ENCODE measurements around the gene ADRA1B. TPM values are rescaled to one million over a fixed set of nuclear protein-coding genes. Genes with fewer than 3 reads are reported as not detected.
"Not testable (repeated sequence)": the region's sequence is repeated elsewhere in the genome, so short reads cannot be mapped to it uniquely, and the experiment has no call there.

ADRA1B gene
- total RNA-seq, 1 donor from 2014 or later, result 2.5 TPM

DNA sequence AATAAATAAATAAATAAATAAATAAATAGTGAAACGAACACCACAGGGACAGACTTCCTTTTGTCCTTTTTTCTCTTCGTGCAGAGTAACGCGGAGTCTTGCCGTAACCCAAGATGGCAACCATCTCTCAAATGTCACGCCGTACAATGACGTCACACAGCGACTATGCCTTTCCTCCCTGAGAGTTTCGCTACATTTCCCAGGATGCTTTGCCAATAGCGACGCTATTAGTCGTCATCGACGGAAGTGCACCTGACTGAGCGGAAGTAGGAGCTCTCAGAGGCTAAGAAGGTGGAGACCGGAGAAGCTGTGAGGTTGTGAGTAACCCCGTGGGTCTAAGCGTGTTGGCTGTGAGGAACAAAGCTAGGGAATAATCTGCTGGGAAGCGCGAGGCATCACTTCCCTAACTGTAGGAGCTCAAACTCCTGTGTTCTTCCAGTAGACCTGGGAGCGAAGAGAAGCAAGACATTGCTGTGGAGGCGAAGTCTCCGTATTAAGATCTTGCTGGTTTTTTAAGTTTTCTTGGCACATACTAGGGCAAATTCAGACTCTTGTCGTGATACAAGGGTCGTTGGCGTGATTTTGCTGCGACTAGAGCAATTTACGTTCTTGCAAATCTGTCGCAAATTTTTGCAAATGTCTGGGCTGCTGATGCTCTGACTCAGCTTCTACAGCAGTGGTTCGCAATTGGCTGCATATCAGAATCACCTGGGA, 92.8 kb downstream of the ADRA1B start, which contains the start of gene TTC1:
Gene TTC1 (plus strand): TSS at position 263 of the 714 bp plus-strand sequence. CDS start 1,390 bp downstream, outside the sequence.
- Histone ChIP-seq H3K27ac (replicated peaks) (peak within 1 kb of the TSS; percentile 74), H3K4me1 (peaks cover 30% of the 10 kb centered on the region), H3K9me3 (replicated peaks) (no peaks in the 10 kb centered on the region), H3K36me3 (peaks cover 33% of the 10 kb centered on the region), H3K27me3 (ENCODE audit: low read depth) (no peaks in the 10 kb centered on the region), H3K4me3 (peak within 1 kb of the TSS; percentile 73)
- DNase-seq, result peak; percentile 91
- intact Hi-C loops (cut with micrococcal nuclease), result no loop called here
- TF ChIP-seq, protein P1, sequence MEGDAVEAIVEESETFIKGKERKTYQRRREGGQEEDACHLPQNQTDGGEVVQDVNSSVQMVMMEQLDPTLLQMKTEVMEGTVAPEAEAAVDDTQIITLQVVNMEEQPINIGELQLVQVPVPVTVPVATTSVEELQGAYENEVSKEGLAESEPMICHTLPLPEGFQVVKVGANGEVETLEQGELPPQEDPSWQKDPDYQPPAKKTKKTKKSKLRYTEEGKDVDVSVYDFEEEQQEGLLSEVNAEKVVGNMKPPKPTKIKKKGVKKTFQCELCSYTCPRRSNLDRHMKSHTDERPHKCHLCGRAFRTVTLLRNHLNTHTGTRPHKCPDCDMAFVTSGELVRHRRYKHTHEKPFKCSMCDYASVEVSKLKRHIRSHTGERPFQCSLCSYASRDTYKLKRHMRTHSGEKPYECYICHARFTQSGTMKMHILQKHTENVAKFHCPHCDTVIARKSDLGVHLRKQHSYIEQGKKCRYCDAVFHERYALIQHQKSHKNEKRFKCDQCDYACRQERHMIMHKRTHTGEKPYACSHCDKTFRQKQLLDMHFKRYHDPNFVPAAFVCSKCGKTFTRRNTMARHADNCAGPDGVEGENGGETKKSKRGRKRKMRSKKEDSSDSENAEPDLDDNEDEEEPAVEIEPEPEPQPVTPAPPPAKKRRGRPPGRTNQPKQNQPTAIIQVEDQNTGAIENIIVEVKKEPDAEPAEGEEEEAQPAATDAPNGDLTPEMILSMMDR (IDR thresholded peaks at IDR 0.05; ENCODE audit: borderline replicate concordance), result no peak

DNA sequence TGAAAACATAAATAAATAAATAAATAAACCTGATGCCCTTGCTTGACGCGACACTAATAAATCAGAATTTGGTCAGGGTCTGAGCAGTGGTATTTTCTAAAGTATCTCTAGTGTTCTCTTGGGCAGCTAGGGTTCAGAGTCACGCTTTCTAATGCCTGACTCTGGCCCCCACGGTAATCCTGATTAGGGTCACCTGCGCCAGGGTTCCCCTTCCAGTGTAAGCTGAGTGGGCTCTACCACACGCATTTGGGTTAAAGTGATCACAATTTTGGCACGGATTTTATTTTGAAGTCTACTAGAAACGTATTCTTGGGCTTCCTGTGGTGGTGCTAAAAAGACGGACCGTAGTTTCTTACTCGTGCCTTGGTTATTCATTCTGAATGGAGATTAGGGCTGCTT, 93.3 kb downstream of the ADRA1B start:
- peak overlapping the region; percentile 74 for H3K27ac ChIP-seq (replicated peaks)
- peak overlapping the region; percentile 73 for H3K4me3 ChIP-seq
- H3K9me3 ChIP-seq (replicated peaks), result no peaks in the 10 kb centered on the region
- no peaks in the 10 kb centered on the region for H3K27me3 ChIP-seq (ENCODE audit: low read depth)
- no peak for DNase-seq
- intact Hi-C loops (cut with micrococcal nuclease), result no loop called here
- TF ChIP-seq, protein P1 (IDR thresholded peaks at IDR 0.05; ENCODE audit: borderline replicate concordance), result no peak
- H3K36me3 ChIP-seq, result peaks cover 38% of the 10 kb centered on the region
- peaks cover 30% of the 10 kb centered on the region for H3K4me1 ChIP-seq

DNA sequence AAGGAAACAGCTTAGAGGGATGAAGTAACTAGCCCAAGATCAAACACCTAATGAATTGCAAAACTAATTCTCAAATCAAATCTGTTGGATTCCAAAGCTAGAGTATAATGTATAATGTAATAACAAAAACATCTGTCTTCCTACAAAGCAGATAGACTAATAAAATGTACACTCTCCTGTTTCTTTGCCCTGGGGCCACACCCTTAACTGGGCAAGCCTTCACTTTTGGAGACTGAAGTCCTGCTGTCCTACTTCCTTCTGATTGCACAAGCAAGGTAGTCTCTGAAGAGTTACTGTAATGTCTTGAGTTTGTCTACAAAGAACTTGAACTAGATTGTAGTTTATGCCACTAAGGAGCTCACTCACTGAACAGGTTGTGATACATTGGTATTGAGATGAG, 95.2 kb downstream of the ADRA1B start:
- peaks cover 30% of the 10 kb centered on the region for H3K4me1 ChIP-seq
- H3K4me3 ChIP-seq, result no peak overlapping the region
- no peak for DNase-seq
- TF ChIP-seq, protein P1 (IDR thresholded peaks at IDR 0.05; ENCODE audit: borderline replicate concordance), result no peak
- H3K27me3 ChIP-seq (ENCODE audit: low read depth), result no peaks in the 10 kb centered on the region
- intact Hi-C loops (cut with micrococcal nuclease), result no loop called here
- H3K27ac ChIP-seq (replicated peaks), result no peak overlapping the region
- H3K36me3 ChIP-seq, result peaks cover 48% of the 10 kb centered on the region
- no peaks in the 10 kb centered on the region for H3K9me3 ChIP-seq (replicated peaks)

DNA sequence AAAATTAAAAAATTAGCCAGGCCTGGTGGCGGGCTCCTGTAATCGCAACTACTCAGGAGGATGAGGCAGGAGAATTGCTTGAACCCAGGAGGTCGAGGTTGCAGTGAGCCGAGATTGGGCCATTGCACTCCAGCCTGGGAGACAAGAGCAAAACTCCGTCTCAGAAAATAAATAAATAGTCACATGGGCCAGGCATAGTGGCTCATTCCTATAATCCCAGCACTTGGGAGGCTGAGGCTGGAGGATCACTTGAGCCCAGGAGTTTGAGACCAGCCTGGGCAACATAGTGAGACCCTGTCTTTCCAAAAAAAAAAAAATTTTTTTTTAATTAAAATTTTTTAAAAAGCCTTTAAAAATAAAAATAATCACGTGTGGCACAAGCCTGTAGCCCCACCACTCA, 97.9 kb downstream of the ADRA1B start:
- H3K9me3 ChIP-seq (replicated peaks); H3K27ac ChIP-seq (replicated peaks); DNase-seq; H3K4me3 ChIP-seq; intact Hi-C loops (cut with micrococcal nuclease); H3K27me3 ChIP-seq (ENCODE audit: low read depth): not testable (repeated sequence)
- Histone ChIP-seq H3K4me1 (peaks cover 28% of the 10 kb centered on the region), H3K36me3 (peaks cover 60% of the 10 kb centered on the region)

DNA sequence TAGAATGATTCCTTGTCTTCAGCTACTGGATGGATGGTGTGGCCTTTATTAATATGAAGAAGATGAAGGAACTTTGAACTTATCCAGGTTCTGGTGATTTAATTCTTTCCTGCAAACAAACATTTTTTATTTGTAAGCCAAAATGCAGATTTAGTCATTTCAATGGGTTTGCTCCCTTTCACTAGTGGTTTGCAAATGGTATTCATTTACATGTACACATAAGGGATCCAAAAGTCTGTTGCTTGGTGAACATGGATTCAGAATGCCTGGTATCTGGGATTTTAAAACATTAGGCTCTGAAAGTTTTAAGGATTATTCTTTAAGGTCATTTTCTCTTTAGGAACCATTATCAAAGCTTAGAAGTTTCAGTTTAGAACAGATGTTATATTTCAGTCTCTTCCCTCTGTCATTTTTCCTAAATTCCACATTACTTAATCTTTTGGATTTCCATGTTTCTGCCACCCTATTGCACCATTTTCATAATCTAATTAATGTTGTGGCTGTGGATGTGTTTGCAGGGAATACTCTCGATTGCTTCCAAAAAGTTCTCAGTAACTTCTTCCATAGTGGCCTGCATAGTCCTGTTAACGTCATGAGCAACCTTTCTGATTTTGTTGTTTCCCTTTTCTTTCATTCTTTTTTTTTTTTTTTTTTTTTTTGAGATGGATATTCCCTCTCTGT, 102.8 kb downstream of the ADRA1B start:
- H3K9me3 ChIP-seq (replicated peaks), result no peaks in the 10 kb centered on the region
- peaks cover 33% of the 10 kb centered on the region for H3K36me3 ChIP-seq
- DNase-seq, result no peak
- TF ChIP-seq, protein P1 (IDR thresholded peaks at IDR 0.05; ENCODE audit: borderline replicate concordance), result no peak
- intact Hi-C loops (cut with micrococcal nuclease), result no loop called here
- H3K4me3 ChIP-seq, result no peak overlapping the region
- H3K27me3 ChIP-seq (ENCODE audit: low read depth), result no peaks in the 10 kb centered on the region
- H3K27ac ChIP-seq (replicated peaks), result no peak overlapping the region
- H3K4me1 ChIP-seq, result peaks cover 27% of the 10 kb centered on the region
